HAP-1 (cell line): ENCODE results near the gene POLA2.
A peak's percentile ranks its signal among the peaks of the same experiment; 100 is the strongest.
"Not testable (repeated sequence)": the region's sequence is repeated elsewhere in the genome, so short reads cannot be mapped to it uniquely, and the experiment has no call there.

Source experiments
- DNase-seq, 2 experiments: peaks; one replicate each; pipeline ENCODE4 v3.0.0-alpha.2; 2016 to 2020; ENCODE audit warnings: low spot score in 2 of 2
- H3K27me3 ChIP-seq: fragments of 250-450 bp; sonication (Bioruptor Pico); 2 replicates; pipeline ENCODE4 v1.5.1; 2020; ENCODE audit warnings: low read depth, mild to moderate bottlenecking, moderate library complexity
- H3K36me3 ChIP-seq: fragments of 250-450 bp; sonication (Bioruptor Pico); replicated peaks from 2 replicates; pipeline ENCODE4 v1.5.1; 2020; ENCODE audit warnings: mild to moderate bottlenecking
- H3K4me1 ChIP-seq: fragments of 250-450 bp; sonication (Bioruptor Pico); 2 replicates; pipeline ENCODE4 v1.5.1; 2020; ENCODE audit warnings: mild to moderate bottlenecking
- H3K4me3 ChIP-seq: fragments of 250-450 bp; sonication (Bioruptor Pico); 2 replicates; pipeline ENCODE4 v1.5.1; 2020; ENCODE audit warnings: mild to moderate bottlenecking, moderate library complexity
- H3K9me3 ChIP-seq: fragments of 250-450 bp; sonication (Bioruptor Pico); 2 replicates; pipeline ENCODE4 v1.5.1; 2020; ENCODE audit warnings: mild to moderate bottlenecking, moderate library complexity
- in situ Hi-C: fragments of 300-500 bp; cut with MboI; formaldehyde crosslinking; loops from 3 replicates; pipeline ENCODE4 v1.14.3; 2020; ENCODE audit warnings: low sequenced_read_pairs, inconsistent platforms, mixed read lengths

The POLA2 gene

DNA sequence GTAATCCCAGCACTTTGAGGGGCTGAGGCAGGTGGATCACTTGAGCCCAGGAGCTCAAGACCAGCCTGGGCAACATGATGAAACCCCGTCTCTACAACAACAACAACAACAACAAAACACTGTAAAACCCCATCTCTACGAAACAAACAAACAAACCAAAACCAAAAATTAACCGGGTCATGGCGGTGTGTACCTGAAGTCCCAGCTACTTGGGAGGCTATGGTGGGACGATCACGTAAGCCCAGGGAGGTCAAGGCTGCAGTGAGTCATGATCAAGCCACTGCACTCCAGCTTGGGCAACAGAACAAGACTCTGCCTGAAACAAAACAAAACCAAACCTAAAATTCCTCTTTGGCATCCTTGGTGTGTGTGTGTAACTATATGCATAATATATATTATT, 7.0 kb upstream of the POLA2 start:
- Histone ChIP-seq H3K4me1 (no peaks in the 10 kb centered on the region), H3K4me3 (no peak overlapping the region), H3K27me3 (no peaks in the 10 kb centered on the region), H3K36me3 (no peaks in the 10 kb centered on the region), H3K9me3 (no peaks in the 10 kb centered on the region)
- in situ Hi-C loops, result no loop called here
- DNase-seq, result no peak

DNA sequence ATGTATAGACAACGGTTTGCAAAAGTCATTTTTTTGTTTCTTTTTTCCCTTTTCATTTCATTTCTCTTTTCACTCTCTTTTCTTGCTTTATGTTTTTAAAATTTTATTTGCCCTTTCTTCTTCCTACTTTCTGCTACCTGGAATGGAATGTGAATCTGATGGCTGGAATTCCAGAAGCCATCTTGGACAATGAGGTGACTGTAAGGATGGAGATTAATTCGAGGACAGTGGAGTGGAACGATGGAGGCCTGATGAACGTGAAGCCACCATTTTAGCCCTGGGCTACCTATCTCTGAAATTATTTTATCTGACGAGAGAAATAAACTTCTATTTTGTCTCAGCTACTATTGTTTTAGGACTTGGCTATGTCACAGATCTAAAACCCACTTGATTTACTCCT, 2.8 kb upstream of the POLA2 start:
- H3K4me1 ChIP-seq, result peaks cover 8% of the 10 kb centered on the region
- no peak for DNase-seq
- H3K9me3 ChIP-seq, result no peaks in the 10 kb centered on the region
- H3K4me3 ChIP-seq, result no peak overlapping the region
- no peaks in the 10 kb centered on the region for H3K27me3 ChIP-seq
- in situ Hi-C loops, result no loop called here
- no peaks in the 10 kb centered on the region; the same call in none of the 2 replicates for H3K36me3 ChIP-seq

GRCh38 chr11:65260302-65260701, 1.5 kb upstream of the POLA2 start:
- H3K4me1 ChIP-seq, result peaks cover 8% of the 10 kb centered on the region
- no peak overlapping the region for H3K4me3 ChIP-seq
- peaks cover 6% of the 10 kb centered on the region for H3K36me3 ChIP-seq
- no peak for DNase-seq
- no peaks in the 10 kb centered on the region for H3K27me3 ChIP-seq
- H3K9me3 ChIP-seq, result no peaks in the 10 kb centered on the region; the same call in 1 of the 2 replicates
- in situ Hi-C loops, result no loop called here

GRCh38 chr11:65260756-65261590, 789 bp upstream of the POLA2 start:
- in situ Hi-C loops, result no loop called here

DNA sequence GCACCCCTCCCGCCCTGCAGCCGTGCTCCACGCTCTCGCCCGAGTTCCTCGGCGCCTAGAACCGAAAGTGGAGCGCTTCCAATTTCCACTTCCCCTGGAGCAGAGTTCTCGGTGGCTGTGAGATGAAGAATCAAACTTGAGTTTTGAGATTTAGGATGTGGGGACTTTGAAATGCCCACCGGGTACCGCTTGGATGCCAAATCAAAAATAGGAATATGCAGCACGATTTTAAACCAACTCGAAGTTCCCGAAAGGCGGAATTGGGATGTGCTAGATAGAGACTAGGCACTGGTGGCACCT, 569 bp downstream of the POLA2 start:
- Histone ChIP-seq H3K27me3 (no peaks in the 10 kb centered on the region), H3K36me3 (peaks cover 19% of the 10 kb centered on the region), H3K9me3 (no peaks in the 10 kb centered on the region; the same call in 1 of the 2 replicates), H3K4me1 (peaks cover 8% of the 10 kb centered on the region), H3K4me3 (peak overlapping the region; percentile 60)
- no peak for DNase-seq
- in situ Hi-C loops, result no loop called here

More at GRCh38 chr11:65260756-65261590, 789 bp upstream of the POLA2 start:
- peaks cover 8% of the 10 kb centered on the region for H3K4me1 ChIP-seq
- peak overlapping the region; percentile 60 for H3K4me3 ChIP-seq
- DNase-seq, result no peak
- H3K36me3 ChIP-seq, result peaks cover 9% of the 10 kb centered on the region
- no peaks in the 10 kb centered on the region for H3K27me3 ChIP-seq
- no peaks in the 10 kb centered on the region; the same call in 1 of the 2 replicates for H3K9me3 ChIP-seq

DNA sequence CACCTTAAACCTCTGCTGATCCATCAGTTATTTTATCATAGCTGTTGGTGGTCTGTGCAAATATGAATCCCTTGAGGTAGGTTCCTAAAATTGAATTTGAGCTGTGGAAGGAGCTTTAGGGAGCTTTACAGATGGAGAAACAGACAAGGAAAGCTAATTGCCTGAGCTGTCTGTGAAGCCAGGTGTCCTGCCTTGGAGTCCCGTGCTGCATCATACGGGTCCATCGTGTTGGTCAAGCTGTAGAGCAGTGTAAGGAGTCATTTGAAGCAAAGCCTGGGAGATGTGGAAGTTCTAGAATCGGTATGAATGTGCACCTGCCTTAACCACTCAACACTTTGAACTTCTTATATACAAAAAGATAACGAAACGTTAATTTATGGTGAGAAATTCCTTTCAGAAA, 1.0 kb downstream of the POLA2 start:
- no peaks in the 10 kb centered on the region; the same call in 1 of the 2 replicates for H3K9me3 ChIP-seq
- in situ Hi-C loops, result no loop called here
- no peaks in the 10 kb centered on the region for H3K27me3 ChIP-seq
- no peak for DNase-seq
- H3K4me1 ChIP-seq, result peaks cover 8% of the 10 kb centered on the region
- H3K36me3 ChIP-seq, result peaks cover 23% of the 10 kb centered on the region
- H3K4me3 ChIP-seq, result peak overlapping the region; percentile 60

DNA sequence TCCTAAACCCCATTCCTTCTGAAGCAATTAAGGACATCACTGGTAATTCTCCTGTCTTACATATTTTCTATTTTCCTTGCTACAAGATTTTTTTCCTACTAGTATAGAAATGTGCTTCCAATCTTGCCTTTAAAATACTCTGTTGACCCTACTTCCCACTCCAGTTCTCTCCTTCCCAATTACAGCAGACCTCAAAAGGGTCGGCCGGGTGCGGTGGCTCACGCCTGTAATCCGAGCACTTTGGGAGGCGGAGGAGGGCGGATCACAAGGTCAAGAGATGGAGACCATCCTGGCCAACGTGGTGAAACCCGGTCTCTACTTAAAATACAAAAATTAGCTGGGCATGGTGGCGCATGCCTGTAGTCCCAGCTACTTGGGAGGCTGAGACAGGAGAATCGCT, 3.0 kb downstream of the POLA2 start:
- H3K4me3 ChIP-seq, H3K4me1 ChIP-seq, H3K9me3 ChIP-seq, H3K27me3 ChIP-seq, DNase-seq, in situ Hi-C loops: not testable (repeated sequence)
- H3K36me3 ChIP-seq, result peaks cover 39% of the 10 kb centered on the region

DNA sequence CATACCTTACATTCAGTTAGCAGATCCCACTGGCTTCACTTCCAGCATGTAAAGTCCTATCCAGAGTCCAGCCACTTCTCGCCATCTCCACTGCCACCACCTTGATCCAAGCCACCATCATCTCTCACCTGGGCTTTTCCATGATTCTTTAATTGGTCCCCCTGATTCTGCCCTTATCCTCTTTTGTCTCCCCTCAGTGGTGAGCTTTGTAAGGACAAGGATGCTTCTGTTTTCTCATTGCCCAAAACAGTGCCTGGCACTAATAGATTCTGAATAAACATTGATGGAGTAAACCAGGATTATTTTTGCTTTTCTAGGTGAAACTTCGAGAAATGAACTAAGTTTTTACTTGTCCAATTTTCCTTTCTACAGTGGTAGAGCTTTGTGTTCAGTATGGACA, 4.4 kb downstream of the POLA2 start:
- DNase-seq, result no peak
- in situ Hi-C loops, result no loop called here
- peaks cover 5% of the 10 kb centered on the region for H3K4me1 ChIP-seq
- H3K4me3 ChIP-seq, result no peak overlapping the region
- H3K36me3 ChIP-seq, result peaks cover 49% of the 10 kb centered on the region
- H3K27me3 ChIP-seq, result no peaks in the 10 kb centered on the region
- no peaks in the 10 kb centered on the region; the same call in 1 of the 2 replicates for H3K9me3 ChIP-seq

DNA sequence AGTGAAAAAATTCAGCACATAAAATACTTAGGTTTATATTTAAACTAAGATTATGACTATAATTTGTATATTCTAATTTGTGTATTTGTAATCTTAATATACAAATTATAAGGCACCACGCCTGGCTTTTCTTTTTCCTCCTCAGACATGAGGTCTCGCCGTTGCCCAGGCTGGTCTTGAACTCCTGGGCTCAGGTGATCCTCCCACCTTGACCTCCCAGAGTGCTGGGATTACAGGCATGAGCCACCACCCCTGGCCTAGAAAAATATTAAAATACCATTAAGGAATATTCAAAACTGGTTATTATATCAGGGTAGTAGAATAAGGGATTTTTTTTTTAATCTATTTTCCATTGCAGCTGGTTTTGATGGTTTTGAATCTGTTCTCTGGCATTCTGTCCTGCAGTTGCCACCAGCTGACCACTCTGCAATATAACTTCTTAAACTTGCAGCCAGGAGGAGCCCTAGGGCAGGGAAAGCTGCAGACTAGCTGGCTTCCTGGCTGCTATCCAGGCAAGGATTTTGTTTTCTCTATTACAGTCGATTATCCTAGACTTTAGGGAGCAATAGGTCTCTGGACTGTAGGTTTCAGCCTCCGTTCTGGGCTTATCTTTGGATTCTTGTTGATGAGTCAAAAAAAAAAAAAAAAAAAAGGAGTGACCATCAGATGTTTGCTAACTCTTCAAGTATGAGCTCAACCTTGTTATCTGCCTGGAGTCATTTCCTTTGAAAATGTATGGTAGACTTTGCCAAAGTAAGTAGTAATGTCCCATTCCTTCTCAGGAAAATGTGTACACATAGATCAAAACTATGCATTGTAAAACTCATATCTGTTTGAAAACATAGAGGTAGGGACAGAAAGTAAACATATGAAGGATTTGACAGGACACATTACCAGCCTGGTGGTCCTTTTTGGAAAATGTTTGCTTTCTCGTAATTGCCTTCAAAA, 13.2 kb downstream of the POLA2 start:
- H3K9me3 ChIP-seq, result no peaks in the 10 kb centered on the region
- H3K4me1 ChIP-seq, result no peaks in the 10 kb centered on the region
- in situ Hi-C loops, result no loop called here
- no peak overlapping the region for H3K4me3 ChIP-seq
- peaks cover 63% of the 10 kb centered on the region for H3K36me3 ChIP-seq
- H3K27me3 ChIP-seq, result no peaks in the 10 kb centered on the region
- DNase-seq, result peak; percentile 54 to 79

DNA sequence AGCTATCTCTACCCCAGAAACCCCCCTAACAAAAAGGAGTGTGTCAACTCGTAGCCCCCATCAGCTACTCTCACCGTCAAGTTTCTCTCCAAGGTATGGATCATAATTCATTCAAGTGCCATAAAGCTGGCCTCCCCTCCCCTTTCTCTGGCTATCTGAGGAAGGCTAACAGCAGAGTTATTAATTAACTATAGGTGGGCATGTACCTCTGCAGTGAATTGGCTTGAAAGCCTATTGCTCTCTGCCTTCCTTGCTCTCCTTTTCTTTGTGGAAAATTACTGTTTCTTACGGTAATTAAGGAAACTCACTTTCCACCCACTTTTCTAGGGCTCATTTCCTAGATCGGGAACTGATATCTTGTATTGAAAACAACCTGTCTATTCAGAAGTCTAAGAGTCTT, 14.1 kb downstream of the POLA2 start:
- H3K36me3 ChIP-seq, result peaks cover 63% of the 10 kb centered on the region

GRCh38 chr11:65277631-65278277, 16.0 kb downstream of the POLA2 start:
- Histone ChIP-seq H3K9me3 (no peaks in the 10 kb centered on the region), H3K4me1 (no peaks in the 10 kb centered on the region), H3K4me3 (no peak overlapping the region), H3K27me3 (no peaks in the 10 kb centered on the region), H3K36me3 (peaks cover 74% of the 10 kb centered on the region)
- in situ Hi-C loops, result no loop called here
- no peak for DNase-seq

More for the DNA sequence above, 14.1 kb downstream of the POLA2 start:
- Histone ChIP-seq H3K9me3 (no peaks in the 10 kb centered on the region), H3K4me1 (no peaks in the 10 kb centered on the region), H3K27me3 (no peaks in the 10 kb centered on the region), H3K4me3 (no peak overlapping the region)
- in situ Hi-C loops, result no loop called here
- no peak for DNase-seq

- in situ Hi-C loops, result no loop called here
- H3K4me1 ChIP-seq, result no peaks in the 10 kb centered on the region
- no peak for DNase-seq
These were observed 16.6 kb downstream of the POLA2 start for GRCh38 chr11:65278356-65278755.

GRCh38 chr11:65279279-65279678, 17.5 kb downstream of the POLA2 start:
- Histone ChIP-seq H3K4me1 (no peaks in the 10 kb centered on the region), H3K27me3 (no peaks in the 10 kb centered on the region), H3K4me3 (no peak overlapping the region), H3K9me3 (no peaks in the 10 kb centered on the region), H3K36me3 (peaks cover 89% of the 10 kb centered on the region)
- DNase-seq, result no peak
- in situ Hi-C loops, result no loop called here

More at GRCh38 chr11:65278356-65278755, 16.6 kb downstream of the POLA2 start:
- H3K9me3 ChIP-seq, result no peaks in the 10 kb centered on the region
- H3K36me3 ChIP-seq, result peaks cover 80% of the 10 kb centered on the region
- no peaks in the 10 kb centered on the region for H3K27me3 ChIP-seq
- no peak overlapping the region for H3K4me3 ChIP-seq
